Fibroblast of mammary gland (primary cell): ENCODE measurements around the gene TAAR6.

ENCODE experiments used
- DNase-seq: peaks from one replicate; pipeline ENCODE4 v3.0.0-alpha.2; 2010; ENCODE audit warnings: low read depth
- H3K4me3 ChIP-seq: 2 replicates; pipeline ENCODE4 v1.5.1; 2011; ENCODE audit warnings: low read depth, mild to moderate bottlenecking, low read length, moderate library complexity; ENCODE audit not compliant: control insufficient read depth
- TF ChIP-seq, protein P1 (sequence below): conservative IDR thresholded peaks from 2 replicates; pipeline ENCODE4 v1.5.1; 2011; ENCODE audit warnings: low read depth, low read length, inconsistent platforms; ENCODE audit not compliant: control insufficient read depth, insufficient read depth

The TAAR6 gene

GRCh38 chr6:132604635-132605152, 34.6 kb downstream of the TAAR6 start:
- TF ChIP-seq, protein P1, sequence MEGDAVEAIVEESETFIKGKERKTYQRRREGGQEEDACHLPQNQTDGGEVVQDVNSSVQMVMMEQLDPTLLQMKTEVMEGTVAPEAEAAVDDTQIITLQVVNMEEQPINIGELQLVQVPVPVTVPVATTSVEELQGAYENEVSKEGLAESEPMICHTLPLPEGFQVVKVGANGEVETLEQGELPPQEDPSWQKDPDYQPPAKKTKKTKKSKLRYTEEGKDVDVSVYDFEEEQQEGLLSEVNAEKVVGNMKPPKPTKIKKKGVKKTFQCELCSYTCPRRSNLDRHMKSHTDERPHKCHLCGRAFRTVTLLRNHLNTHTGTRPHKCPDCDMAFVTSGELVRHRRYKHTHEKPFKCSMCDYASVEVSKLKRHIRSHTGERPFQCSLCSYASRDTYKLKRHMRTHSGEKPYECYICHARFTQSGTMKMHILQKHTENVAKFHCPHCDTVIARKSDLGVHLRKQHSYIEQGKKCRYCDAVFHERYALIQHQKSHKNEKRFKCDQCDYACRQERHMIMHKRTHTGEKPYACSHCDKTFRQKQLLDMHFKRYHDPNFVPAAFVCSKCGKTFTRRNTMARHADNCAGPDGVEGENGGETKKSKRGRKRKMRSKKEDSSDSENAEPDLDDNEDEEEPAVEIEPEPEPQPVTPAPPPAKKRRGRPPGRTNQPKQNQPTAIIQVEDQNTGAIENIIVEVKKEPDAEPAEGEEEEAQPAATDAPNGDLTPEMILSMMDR = no peak
- DNase-seq = no peak
- no peak overlapping the region for H3K4me3 ChIP-seq

GRCh38 chr6:132607544-132608233, 37.6 kb downstream of the TAAR6 start:
- H3K4me3 ChIP-seq = no peak overlapping the region
- no peak for DNase-seq
- TF ChIP-seq, protein P1 = no peak

GRCh38 chr6:132611616-132612015, 41.5 kb downstream of the TAAR6 start:
- no peak for DNase-seq
- no peak overlapping the region for H3K4me3 ChIP-seq
- TF ChIP-seq, protein P1 = no peak

GRCh38 chr6:132612449-132613108, 42.5 kb downstream of the TAAR6 start:
- H3K4me3 ChIP-seq = no peak overlapping the region
- no peak for DNase-seq
- TF ChIP-seq, protein P1 = no peak

GRCh38 chr6:132614554-132614953, 44.4 kb downstream of the TAAR6 start:
- no peak for DNase-seq
- TF ChIP-seq, protein P1 = no peak
- H3K4me3 ChIP-seq = no peak overlapping the region

- DNase-seq = no peak
- no peak overlapping the region for H3K4me3 ChIP-seq
Measured at GRCh38 chr6:132616677-132617076, 46.6 kb downstream of the TAAR6 start.

More at GRCh38 chr6:132616677-132617076, 46.6 kb downstream of the TAAR6 start:
- TF ChIP-seq, protein P1 = no peak
